Stomach (tissue), 4 donors: ENCODE results near the gene ABHD12B.

Source experiments
- POLR2A ChIP-seq, 4 donors: fragments of 450-650 bp; IDR thresholded peaks; one replicate each; pipeline ENCODE4 v1.6.1; 2016; ENCODE audit warnings: antibody characterized with exemption in 4 of 4, control low read depth in 2 of 4, mild to moderate bottlenecking in 1 of 4, moderate library complexity in 1 of 4
- TF ChIP-seq, protein P1 (sequence below), 7 experiments: fragments of 450-650 bp in 4 of 7; fragments of 200-600 bp in 3 of 7; sonication (generic) in 3 of 7; IDR thresholded peaks; one replicate each; pipeline ENCODE4 v1.5.1; 2016 to 2019; ENCODE audit warnings: antibody characterized with exemption in 7 of 7, control low read depth in 2 of 7, mild to moderate bottlenecking in 1 of 7

DNA sequence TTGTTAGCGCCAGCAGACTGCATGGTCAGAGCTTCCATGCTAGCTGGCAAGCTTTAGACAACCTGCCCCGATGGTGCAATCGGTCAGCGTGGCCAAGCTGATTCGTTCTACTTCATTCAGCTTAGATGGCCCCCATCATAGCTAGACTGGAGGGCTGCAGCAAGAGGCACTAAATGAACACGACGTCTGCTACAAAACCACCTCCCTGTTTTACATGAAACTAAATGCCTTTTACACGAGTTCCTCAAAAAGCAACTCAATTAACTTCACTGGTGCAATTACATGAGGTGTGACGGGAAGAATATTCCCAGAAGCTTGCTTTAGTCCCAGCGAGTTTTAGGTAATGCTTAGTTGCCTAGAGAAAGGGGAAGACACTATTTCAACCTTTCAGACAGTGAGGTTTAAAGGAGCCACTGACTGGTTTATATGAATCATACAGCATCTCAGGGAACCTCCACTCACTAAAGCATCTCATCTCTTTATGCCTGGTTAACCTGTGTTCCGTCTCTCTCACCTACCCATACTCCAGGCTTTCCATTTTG, 49.3 kb upstream of the ABHD12B start:
- TF ChIP-seq, protein P1, sequence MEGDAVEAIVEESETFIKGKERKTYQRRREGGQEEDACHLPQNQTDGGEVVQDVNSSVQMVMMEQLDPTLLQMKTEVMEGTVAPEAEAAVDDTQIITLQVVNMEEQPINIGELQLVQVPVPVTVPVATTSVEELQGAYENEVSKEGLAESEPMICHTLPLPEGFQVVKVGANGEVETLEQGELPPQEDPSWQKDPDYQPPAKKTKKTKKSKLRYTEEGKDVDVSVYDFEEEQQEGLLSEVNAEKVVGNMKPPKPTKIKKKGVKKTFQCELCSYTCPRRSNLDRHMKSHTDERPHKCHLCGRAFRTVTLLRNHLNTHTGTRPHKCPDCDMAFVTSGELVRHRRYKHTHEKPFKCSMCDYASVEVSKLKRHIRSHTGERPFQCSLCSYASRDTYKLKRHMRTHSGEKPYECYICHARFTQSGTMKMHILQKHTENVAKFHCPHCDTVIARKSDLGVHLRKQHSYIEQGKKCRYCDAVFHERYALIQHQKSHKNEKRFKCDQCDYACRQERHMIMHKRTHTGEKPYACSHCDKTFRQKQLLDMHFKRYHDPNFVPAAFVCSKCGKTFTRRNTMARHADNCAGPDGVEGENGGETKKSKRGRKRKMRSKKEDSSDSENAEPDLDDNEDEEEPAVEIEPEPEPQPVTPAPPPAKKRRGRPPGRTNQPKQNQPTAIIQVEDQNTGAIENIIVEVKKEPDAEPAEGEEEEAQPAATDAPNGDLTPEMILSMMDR (IDR thresholded peaks at IDR 0.05): no peak
- no peak for TF ChIP-seq POLR2A (IDR thresholded peaks at IDR 0.05)
